Body of pancreas (tissue), 4 donors: Measurements from ENCODE around the gene NUP188. TPM values are rescaled to one million over a fixed set of nuclear protein-coding genes. Genes with fewer than 3 reads are reported as not detected.

Experiments
- ATAC-seq: fragments of 150-250 bp; one replicate; pipeline ENCODE4 v1.9.1; 2016
- DNase-seq, 4 donors: peaks; one replicate each; pipeline ENCODE4 v3.0.0-alpha.2; 2019
- H3K27ac ChIP-seq, 4 donors: fragments of 200-600 bp; sonication (generic); 1 replicate in 3 of 4; 2 replicates in 1 of 4; pipeline versions ENCODE4 v1.5.1 to v1.6.1; 2016 to 2019; ENCODE audit warnings: mild to moderate bottlenecking in 1 of 4, mixed read lengths in 1 of 4, moderate library complexity in 1 of 4
- H3K27me3 ChIP-seq, 2 donors: fragments of 200-600 bp; sonication (generic); one replicate each; pipeline ENCODE4 v1.6.0; 2016; ENCODE audit warnings: mild to moderate bottlenecking in 1 of 2
- H3K36me3 ChIP-seq, 2 donors: fragments of 200-600 bp; sonication (generic); replicated peaks in 1 of 2; 2 replicates each; pipeline ENCODE4 v1.5.1; 2016; ENCODE audit warnings: low read depth in 2 of 2; ENCODE audit not compliant: insufficient read depth in 1 of 2
- H3K4me1 ChIP-seq: fragments of 200-600 bp; sonication (generic); one replicate; pipeline ENCODE4 v1.6.0; 2016
- H3K4me3 ChIP-seq, 2 donors: fragments of 200-600 bp; sonication (generic); 1 replicate in 1 of 2; 2 replicates in 1 of 2; pipeline ENCODE4 v1.5.1; 2016 to 2019
- H3K9me3 ChIP-seq, 3 donors: fragments of 200-600 bp; sonication (generic); 1 replicate in 2 of 3; 2 replicates in 1 of 3; pipeline ENCODE4 v1.5.1; 2016
- POLR2A ChIP-seq, 3 donors: fragments of 450-650 bp; IDR thresholded peaks; one replicate each; pipeline ENCODE4 v1.6.1; 2016; ENCODE audit warnings: antibody characterized with exemption in 3 of 3, mild to moderate bottlenecking in 2 of 3
- WGBS, 2 donors: methylation state at CpG; one replicate each; pipeline ENCODE4 v1.1.5; 2017; 5-methylcytosine and 5-hydroxymethylcytosine counted together
- intact Hi-C: fragments of 100-400 bp; cut with DNase I; formaldehyde crosslinking; loops from one replicate; pipeline ENCODE4 v1.15.1; 2023
- total RNA-seq, 2 donors: library from RNA; depleted of rRNA; stranded (reverse); fragments of >200 nt; gene quantifications; one replicate each; pipeline ENCODE4 v1.1.0, GENCODE V29; 2016
- TF ChIP-seq, protein P1 (sequence below), 7 experiments: fragments of 450-650 bp in 4 of 7; fragments of 200-600 bp in 3 of 7; sonication (generic) in 3 of 7; IDR thresholded peaks; one replicate each; pipeline ENCODE4 v1.5.1; 2016 to 2019; ENCODE audit warnings: antibody characterized with exemption in 7 of 7

Gene NUP188
- total RNA-seq, 2 donors from 2014 or later, result 15.2 to 18.9 TPM

DNA sequence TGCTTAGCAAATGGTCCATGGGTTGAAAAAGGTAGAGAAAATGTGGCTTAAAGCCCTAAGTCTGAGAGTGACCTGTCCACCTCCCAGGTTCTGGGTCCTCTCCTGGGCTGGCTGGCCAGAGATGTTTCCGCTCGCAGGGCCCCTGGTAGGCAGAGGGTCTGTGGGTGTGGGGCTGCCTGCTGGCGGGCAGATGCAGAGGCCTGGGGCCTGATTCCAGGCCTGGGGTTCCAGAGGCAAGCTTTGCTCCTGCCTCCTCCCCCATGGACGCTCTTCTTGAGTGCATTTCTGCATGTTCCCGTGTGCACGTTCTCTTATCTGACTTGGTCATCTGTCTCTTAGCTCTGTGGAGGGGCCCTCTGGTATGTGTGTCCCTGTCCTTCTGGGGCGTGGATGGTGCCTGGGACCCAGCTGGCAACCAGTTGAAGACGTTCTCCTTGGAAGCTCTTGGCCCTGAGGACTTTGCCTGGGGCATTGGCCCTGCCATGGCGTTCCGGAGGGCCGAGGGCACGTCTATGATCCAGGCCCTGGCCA, 92.7 kb downstream of the NUP188 start:
- TF ChIP-seq, protein P1, sequence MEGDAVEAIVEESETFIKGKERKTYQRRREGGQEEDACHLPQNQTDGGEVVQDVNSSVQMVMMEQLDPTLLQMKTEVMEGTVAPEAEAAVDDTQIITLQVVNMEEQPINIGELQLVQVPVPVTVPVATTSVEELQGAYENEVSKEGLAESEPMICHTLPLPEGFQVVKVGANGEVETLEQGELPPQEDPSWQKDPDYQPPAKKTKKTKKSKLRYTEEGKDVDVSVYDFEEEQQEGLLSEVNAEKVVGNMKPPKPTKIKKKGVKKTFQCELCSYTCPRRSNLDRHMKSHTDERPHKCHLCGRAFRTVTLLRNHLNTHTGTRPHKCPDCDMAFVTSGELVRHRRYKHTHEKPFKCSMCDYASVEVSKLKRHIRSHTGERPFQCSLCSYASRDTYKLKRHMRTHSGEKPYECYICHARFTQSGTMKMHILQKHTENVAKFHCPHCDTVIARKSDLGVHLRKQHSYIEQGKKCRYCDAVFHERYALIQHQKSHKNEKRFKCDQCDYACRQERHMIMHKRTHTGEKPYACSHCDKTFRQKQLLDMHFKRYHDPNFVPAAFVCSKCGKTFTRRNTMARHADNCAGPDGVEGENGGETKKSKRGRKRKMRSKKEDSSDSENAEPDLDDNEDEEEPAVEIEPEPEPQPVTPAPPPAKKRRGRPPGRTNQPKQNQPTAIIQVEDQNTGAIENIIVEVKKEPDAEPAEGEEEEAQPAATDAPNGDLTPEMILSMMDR (IDR thresholded peaks at IDR 0.05), result no peak
- no peak for TF ChIP-seq POLR2A (IDR thresholded peaks at IDR 0.05)
- H3K27ac ChIP-seq, result no peak overlapping the region
- H3K27me3 ChIP-seq, result no peaks in the 10 kb centered on the region
- peaks cover 0 to 6% of the 10 kb centered on the region in 2 donors for H3K36me3 ChIP-seq
- H3K9me3 ChIP-seq, result no peaks in the 10 kb centered on the region
- DNase-seq (no peak), ATAC-seq (no peak)
- no peak overlapping the region for H3K4me3 ChIP-seq
- peaks cover 21% of the 10 kb centered on the region for H3K4me1 ChIP-seq
- 85 to 90% methylated on average over 5 to 10 of the region's 12 CpGs for WGBS, 2 donors
- intact Hi-C loops, result no loop called here

DNA sequence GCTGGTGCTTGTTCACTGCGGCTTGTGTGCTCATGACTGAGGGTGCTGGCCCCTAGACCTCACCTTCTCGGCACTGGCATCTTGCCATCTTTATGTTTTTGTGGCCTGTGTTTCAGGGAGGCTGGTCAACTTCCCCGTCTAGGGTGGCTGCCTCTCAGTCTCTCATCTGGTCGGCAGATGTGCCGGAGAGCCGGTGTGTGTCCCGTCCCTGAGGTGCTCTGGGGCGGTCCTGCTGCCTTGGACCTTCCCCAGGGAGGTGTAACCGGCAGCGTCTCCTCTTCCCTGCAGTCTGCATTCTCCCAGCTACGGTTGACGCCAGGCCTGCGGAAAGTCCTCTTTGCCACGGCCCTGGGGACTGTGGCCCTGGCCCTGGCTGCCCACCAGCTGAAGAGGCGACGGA, 94.5 kb downstream of the NUP188 start:
- H3K36me3 ChIP-seq, result peaks cover 0 to 6% of the 10 kb centered on the region in 2 donors
- no peaks in the 10 kb centered on the region for H3K9me3 ChIP-seq
- peaks cover 15% of the 10 kb centered on the region for H3K4me1 ChIP-seq
- DNase-seq (no peak), ATAC-seq (no peak)
- 91 to 100% methylated on average over 2 to 16 of the region's 16 CpGs for WGBS, 2 donors
- no peaks in the 10 kb centered on the region for H3K27me3 ChIP-seq
- H3K4me3 ChIP-seq, result no peak overlapping the region
- intact Hi-C loops, result no loop called here
- no peak overlapping the region for H3K27ac ChIP-seq
- TF ChIP-seq, protein P1 (IDR thresholded peaks at IDR 0.05), result no peak
- no peak for TF ChIP-seq POLR2A (IDR thresholded peaks at IDR 0.05)

DNA sequence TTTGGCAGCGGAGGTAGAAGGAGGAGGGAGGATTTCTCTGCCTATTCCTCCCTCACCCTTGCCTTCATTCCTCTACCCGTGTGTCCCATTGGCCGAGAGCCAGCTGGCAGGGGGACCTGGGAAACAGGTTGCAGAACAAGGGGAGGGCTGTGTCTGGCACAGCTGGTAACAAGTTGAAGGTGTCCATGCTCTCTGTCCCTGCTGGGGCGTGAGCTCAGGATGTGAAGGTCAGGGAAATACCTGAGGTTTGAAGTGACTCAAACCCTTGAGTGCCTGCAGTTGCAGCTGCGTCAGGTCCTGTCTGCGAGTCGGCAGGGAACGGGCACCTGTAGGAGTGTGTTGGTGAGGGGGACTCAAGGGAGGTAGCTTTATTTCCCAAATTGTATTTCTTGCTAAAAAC, 105.1 kb downstream of the NUP188 start:
- Histone ChIP-seq H3K4me1 (peaks cover 16% of the 10 kb centered on the region), H3K4me3 (no peak overlapping the region), H3K36me3 (peaks cover 5 to 6% of the 10 kb centered on the region in 2 donors), H3K27ac (peak overlapping the region; percentile 62 to 79 (median 71)), H3K27me3 (no peaks in the 10 kb centered on the region), H3K9me3 (no peaks in the 10 kb centered on the region)
- peak in 1 of 3 donors; percentile 17 for TF ChIP-seq POLR2A (IDR thresholded peaks at IDR 0.05)
- TF ChIP-seq, protein P1 (IDR thresholded peaks at IDR 0.05), result no peak
- ATAC-seq, result peak; percentile 95
- intact Hi-C loops, result no loop called here
- peak; percentile 96 to 99 (median 97) for DNase-seq
- 12 to 14% methylated on average over 7 to 8 of the region's 8 CpGs for WGBS, 2 donors

DNA sequence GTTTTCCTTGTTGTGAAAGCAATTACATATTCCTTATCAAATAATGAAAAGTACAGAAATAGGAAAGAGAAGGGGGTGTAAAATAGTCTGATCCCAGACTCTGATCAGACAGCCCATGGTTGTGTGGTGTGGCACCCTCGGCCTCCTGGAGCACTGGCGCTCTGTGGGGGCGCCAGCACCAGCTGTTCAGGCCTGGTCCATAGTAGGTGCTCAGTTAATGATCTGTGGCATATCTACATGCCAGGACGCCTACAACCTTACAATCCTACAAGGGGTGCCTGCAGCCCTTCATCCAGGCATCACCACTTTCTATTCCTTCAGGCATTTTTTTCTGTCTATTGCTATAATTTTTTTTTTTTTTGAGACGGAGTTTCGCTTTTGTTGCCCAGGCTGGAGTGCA, 105.5 kb downstream of the NUP188 start:
- ATAC-seq, result peak; percentile 19
- H3K4me1 ChIP-seq, result peaks cover 16% of the 10 kb centered on the region
- no peak for DNase-seq
- no peaks in the 10 kb centered on the region for H3K27me3 ChIP-seq
- WGBS, 2 donors, result 73 to 81% methylated on average over 6 of the region's 6 CpGs
- no peaks in the 10 kb centered on the region for H3K9me3 ChIP-seq
- H3K4me3 ChIP-seq, result no peak overlapping the region
- intact Hi-C loops, result no loop called here
- peaks cover 5 to 6% of the 10 kb centered on the region in 2 donors for H3K36me3 ChIP-seq
- H3K27ac ChIP-seq, result peak overlapping the region; percentile 62 to 79 (median 71)
- TF ChIP-seq, protein P1 (IDR thresholded peaks at IDR 0.05), result no peak
- TF ChIP-seq POLR2A (IDR thresholded peaks at IDR 0.05), result no peak
